SH-SY5Y (cell line): Measurements from ENCODE around the gene NMRK2.

Experiments
- GATA2 ChIP-seq: IDR thresholded peaks from 2 replicates; pipeline ENCODE4 v1.6.1; 2011; ENCODE audit warnings: mild to moderate bottlenecking, low read depth, low read length
- GATA3 ChIP-seq: IDR thresholded peaks from 2 replicates; pipeline ENCODE4 v1.6.1; 2011; ENCODE audit warnings: low read depth, mild to moderate bottlenecking, low read length, moderate library complexity

GRCh38 chr19:3970808-3971598, 38.1 kb downstream of the NMRK2 start, which contains the start of gene DAPK3:
- TF ChIP-seq GATA2 (no peak), GATA3 (no peak)
